HG02759 (cell line): ENCODE results near the gene ZBTB5.

Experiments used
- ATAC-seq: cut with Tn5 transposase; IDR thresholded peaks from one replicate; pipeline ENCODE4 v1.9.1; 2021; ENCODE audit warnings: mild to moderate bottlenecking, moderate library complexity; ENCODE audit not compliant: unreplicated experiment

ZBTB5 gene

GRCh38 chr9:37453827-37454226 lies 11.4 kb downstream of the ZBTB5 start:
- ATAC-seq: no peak

- ATAC-seq: no peak
Observed at GRCh38 chr9:37452611-37453010, 12.6 kb downstream of the ZBTB5 start.

GRCh38 chr9:37451628-37452027 lies 13.6 kb downstream of the ZBTB5 start:
- no peak for ATAC-seq

- no peak for ATAC-seq
Observed at GRCh38 chr9:37449862-37450632, 15.2 kb downstream of the ZBTB5 start.

- no peak for ATAC-seq
Observed at GRCh38 chr9:37447111-37447510, 18.1 kb downstream of the ZBTB5 start.

GRCh38 chr9:37446401-37446800 lies 18.8 kb downstream of the ZBTB5 start:
- ATAC-seq: no peak

- no peak for ATAC-seq
Observed at GRCh38 chr9:37445832-37446231, 19.4 kb downstream of the ZBTB5 start.

- ATAC-seq: no peak
Observed at GRCh38 chr9:37444890-37445289, 20.4 kb downstream of the ZBTB5 start.

- ATAC-seq: no peak
Observed at GRCh38 chr9:37443566-37443965, 21.7 kb downstream of the ZBTB5 start.

GRCh38 chr9:37442556-37442955 lies 22.7 kb downstream of the ZBTB5 start:
- no peak for ATAC-seq

- no peak for ATAC-seq
Observed at GRCh38 chr9:37441776-37442370, 23.4 kb downstream of the ZBTB5 start.

- no peak for ATAC-seq
Observed at GRCh38 chr9:37438359-37438758, 26.9 kb downstream of the ZBTB5 start.

GRCh38 chr9:37437621-37438020 lies 27.6 kb downstream of the ZBTB5 start:
- no peak for ATAC-seq

- no peak for ATAC-seq
Observed at GRCh38 chr9:37437010-37437409, 28.2 kb downstream of the ZBTB5 start.

- no peak for ATAC-seq
Observed at GRCh38 chr9:37436540-37436939, 28.7 kb downstream of the ZBTB5 start.

- no peak for ATAC-seq
Observed at GRCh38 chr9:37433867-37434371, 31.3 kb downstream of the ZBTB5 start.

- no peak for ATAC-seq
Observed at GRCh38 chr9:37432020-37432419, 33.2 kb downstream of the ZBTB5 start.

GRCh38 chr9:37430841-37431597 lies 34.2 kb downstream of the ZBTB5 start:
- no peak for ATAC-seq

- ATAC-seq: no peak
Observed at GRCh38 chr9:37429441-37430285, 35.6 kb downstream of the ZBTB5 start.

GRCh38 chr9:37428345-37428744 lies 36.9 kb downstream of the ZBTB5 start:
- ATAC-seq: no peak

GRCh38 chr9:37426846-37427245 lies 38.4 kb downstream of the ZBTB5 start:
- no peak for ATAC-seq
